Fibroblast of lung (primary cell): ENCODE measurements around the gene CFHR2. TPM values are rescaled to one million over a fixed set of nuclear protein-coding genes. Genes with fewer than 3 reads are reported as not detected.
"Not testable (repeated sequence)": the region's sequence is repeated elsewhere in the genome, so short reads cannot be mapped to it uniquely, and the experiment has no call there.

Source experiments
- DNase-seq, 2 donors: peaks; one replicate each; pipeline versions ENCODE4 v3.0.0 to v3.0.0-alpha.2; 2010; ENCODE audit warnings: low read depth in 2 of 2
- H2AFZ ChIP-seq: 2 replicates; pipeline ENCODE4 v1.5.1; 2012; ENCODE audit warnings: low read length, control low read depth, inconsistent platforms
- H3K27ac ChIP-seq: 2 replicates; pipeline ENCODE4 v1.5.1; 2011; ENCODE audit warnings: low read length, control low read depth; ENCODE audit not compliant: insufficient read depth
- H3K27me3 ChIP-seq: 2 replicates; pipeline ENCODE4 v1.5.1; 2011; ENCODE audit warnings: mild to moderate bottlenecking, low read length; ENCODE audit not compliant: control insufficient read depth, insufficient read depth
- H3K36me3 ChIP-seq: 2 replicates; pipeline ENCODE4 v1.5.1; 2011; ENCODE audit warnings: low read length; ENCODE audit not compliant: control insufficient read depth, insufficient read depth
- H3K4me1 ChIP-seq: 2 replicates; pipeline ENCODE4 v1.5.1; 2011; ENCODE audit warnings: low read length; ENCODE audit not compliant: control insufficient read depth, insufficient read depth; ENCODE audit errors: extremely low read depth
- H3K4me2 ChIP-seq: 2 replicates; pipeline ENCODE4 v1.5.1; 2011; ENCODE audit warnings: low read length, control low read depth; ENCODE audit not compliant: insufficient read depth; ENCODE audit errors: extremely low read depth
- H3K4me3 ChIP-seq, 4 experiments: fragments of 200-600 bp in 1 of 4; sonication (generic) in 1 of 4; replicated peaks in 1 of 4; 2 replicates each; pipeline ENCODE4 v1.5.1; 2011 to 2016; ENCODE audit warnings: low read length in 4 of 4, low read depth in 3 of 4, mild to moderate bottlenecking in 3 of 4, control low read depth in 2 of 4, inconsistent platforms in 1 of 4, mixed read lengths in 1 of 4; ENCODE audit not compliant: insufficient read depth in 1 of 4; ENCODE audit errors: control extremely low read depth in 1 of 4
- H3K79me2 ChIP-seq: 2 replicates; pipeline ENCODE4 v1.5.1; 2012; ENCODE audit warnings: mild to moderate bottlenecking, low read length, inconsistent platforms; ENCODE audit not compliant: control insufficient read depth, insufficient read depth
- H3K9ac ChIP-seq: 2 replicates; pipeline ENCODE4 v1.5.1; 2011; ENCODE audit warnings: mild to moderate bottlenecking, low read length, control low read depth; ENCODE audit not compliant: insufficient read depth
- H3K9me3 ChIP-seq: 2 replicates; pipeline ENCODE4 v1.5.1; 2012; ENCODE audit warnings: low read depth, low read length; ENCODE audit not compliant: control insufficient read depth, insufficient read depth
- H4K20me1 ChIP-seq: 2 replicates; pipeline ENCODE4 v1.5.1; 2011; ENCODE audit warnings: low read length; ENCODE audit not compliant: control insufficient read depth, insufficient read depth; ENCODE audit errors: extremely low read depth
- CTCF ChIP-seq, 2 donors: IDR thresholded peaks in 1 of 2; conservative IDR thresholded peaks in 1 of 2; 1 replicate in 1 of 2; 2 replicates in 1 of 2; pipeline ENCODE4 v1.5.1; 2011 to 2012; ENCODE audit warnings: low read length in 2 of 2, control low read depth in 1 of 2, inconsistent platforms in 1 of 2, low read depth in 1 of 2, mild to moderate bottlenecking in 1 of 2
- EZH2 ChIP-seq: IDR thresholded peaks from 2 replicates; pipeline ENCODE4 v1.5.1; 2012; ENCODE audit warnings: low read length, control low read depth, mild to moderate bottlenecking; ENCODE audit errors: missing control alignments
- polyA plus RNA-seq, 2 donors: library from polyadenylated mRNA; depleted of rRNA in 1 of 2; stranded (reverse) in 1 of 2; unstranded in 1 of 2; fragments of >200 nt; gene quantifications; 2 replicates each; pipeline ENCODE4 v1.2.1, GENCODE V29; 2011 to 2012; ENCODE audit warnings: missing spikeins in 1 of 2
- total RNA-seq: library from RNA; depleted of rRNA; stranded (reverse); fragments of >200 nt; gene quantifications from 2 replicates; pipeline ENCODE4 v1.2.1, GENCODE V29; 2014

CFHR2 gene
- total and polyA plus RNA-seq, 2 donors (not counting 1 experiment from before 2014, with no cell fraction given), result not detected

- no peaks in the 10 kb centered on the region for H3K79me2 ChIP-seq
- H3K4me2 ChIP-seq, result no peak overlapping the region
- no peaks in the 10 kb centered on the region for H3K9me3 ChIP-seq
- H3K27me3 ChIP-seq, result no peaks in the 10 kb centered on the region
- no peak overlapping the region for H3K4me3 ChIP-seq
- H3K4me1 ChIP-seq, result no peaks in the 10 kb centered on the region
- TF ChIP-seq CTCF (conservative IDR thresholded peaks at IDR 0.05 in 1 of 2, IDR thresholded peaks at IDR 0.05 in 1 of 2; ENCODE audit: low read depth in 1 of 2, low read length in 2 of 2), result no peak
- H3K27ac ChIP-seq, result no peak overlapping the region
- no peaks in the 10 kb centered on the region for H3K36me3 ChIP-seq
- H3K9ac ChIP-seq, result no peak overlapping the region
- H4K20me1 ChIP-seq, result no peaks in the 10 kb centered on the region
- H2AFZ ChIP-seq, result no peak overlapping the region
- DNase-seq, result no peak
These were observed 37.3 kb downstream of the CFHR2 start for GRCh38 chr1:196980859-196981258.

DNA sequence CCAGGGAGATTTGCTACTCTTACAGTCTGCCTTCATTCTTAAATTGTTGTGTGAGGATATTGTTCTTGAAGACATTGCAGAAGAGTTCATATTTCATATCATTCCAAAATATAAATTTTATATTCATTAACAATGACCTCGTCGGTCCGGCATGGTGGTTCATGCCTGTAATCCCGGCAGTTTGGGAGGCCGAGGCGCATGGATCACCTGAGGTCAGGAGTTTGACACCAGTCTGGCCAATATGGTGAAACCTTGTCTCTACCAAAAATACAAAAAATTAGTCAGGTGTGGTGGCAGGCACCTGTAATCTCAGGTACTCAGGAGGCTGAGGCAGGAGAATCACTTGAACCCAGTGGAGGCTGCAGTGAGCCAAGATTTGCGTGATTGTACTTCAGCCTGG, 38.7 kb downstream of the CFHR2 start:
- H3K9me3 ChIP-seq, H3K27ac ChIP-seq, H4K20me1 ChIP-seq, DNase-seq, H3K4me3 ChIP-seq, H3K79me2 ChIP-seq, H3K27me3 ChIP-seq, H3K36me3 ChIP-seq, H3K4me2 ChIP-seq, H3K9ac ChIP-seq, H3K4me1 ChIP-seq, H2AFZ ChIP-seq: not testable (repeated sequence)

- H3K9ac ChIP-seq, H3K36me3 ChIP-seq, H3K4me1 ChIP-seq, H3K9me3 ChIP-seq, H3K79me2 ChIP-seq, H4K20me1 ChIP-seq, H3K27me3 ChIP-seq, H3K4me2 ChIP-seq, H3K4me3 ChIP-seq, H3K27ac ChIP-seq: not testable (repeated sequence)
- peak overlapping the region; percentile 49 for H2AFZ ChIP-seq
- peak in 1 of 2 donors; percentile 14 for DNase-seq
These were observed 48.5 kb downstream of the CFHR2 start for GRCh38 chr1:196991919-196992651.

- H3K4me2 ChIP-seq, result no peak overlapping the region
- no peaks in the 10 kb centered on the region for H3K27me3 ChIP-seq
- no peak overlapping the region for H3K27ac ChIP-seq
- no peak overlapping the region for H2AFZ ChIP-seq
- no peaks in the 10 kb centered on the region for H3K9me3 ChIP-seq
- TF ChIP-seq EZH2 (no peak), CTCF (conservative IDR thresholded peaks at IDR 0.05 in 1 of 2, IDR thresholded peaks at IDR 0.05 in 1 of 2; ENCODE audit: low read depth in 1 of 2, low read length in 2 of 2) (no peak)
- H3K4me1 ChIP-seq, result no peaks in the 10 kb centered on the region
- H3K36me3 ChIP-seq, result no peaks in the 10 kb centered on the region
- no peaks in the 10 kb centered on the region for H4K20me1 ChIP-seq
- no peaks in the 10 kb centered on the region for H3K79me2 ChIP-seq
- no peak overlapping the region for H3K9ac ChIP-seq
- no peak overlapping the region for H3K4me3 ChIP-seq
- no peak for DNase-seq
These were observed 50.4 kb downstream of the CFHR2 start for GRCh38 chr1:196993916-196994315.
